ENCODE data around the gene FGFR3.

DNA sequence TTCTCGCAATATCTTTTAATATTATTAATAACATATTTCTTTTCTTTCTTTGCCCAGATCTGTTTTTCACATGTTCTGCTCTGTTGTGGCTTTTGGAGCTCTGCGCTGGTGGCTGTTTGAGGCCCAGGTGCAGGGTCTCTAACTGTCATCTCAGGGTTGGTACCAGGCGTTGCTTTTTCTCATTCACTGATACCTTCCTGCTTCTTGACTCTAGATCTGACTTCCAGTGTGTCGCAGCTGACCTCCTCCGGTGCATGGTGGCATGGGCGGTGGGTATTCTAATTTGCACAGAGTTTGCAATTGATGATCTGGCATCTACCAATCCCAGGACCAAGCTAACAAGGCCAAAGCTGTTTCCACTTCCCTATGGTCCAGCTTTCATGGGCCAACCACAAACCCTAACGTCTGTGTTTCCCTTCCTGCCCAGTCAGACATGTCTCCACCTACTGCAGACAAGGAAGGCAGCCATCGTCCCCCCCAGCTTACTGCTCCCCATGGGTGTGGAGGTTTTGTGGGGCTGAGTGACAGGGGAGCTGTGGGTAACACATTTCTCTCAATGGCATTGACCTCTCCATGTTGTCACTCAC lies 37.6 kb downstream of the FGFR3 start:
- TF ChIP-seq, protein P1, sequence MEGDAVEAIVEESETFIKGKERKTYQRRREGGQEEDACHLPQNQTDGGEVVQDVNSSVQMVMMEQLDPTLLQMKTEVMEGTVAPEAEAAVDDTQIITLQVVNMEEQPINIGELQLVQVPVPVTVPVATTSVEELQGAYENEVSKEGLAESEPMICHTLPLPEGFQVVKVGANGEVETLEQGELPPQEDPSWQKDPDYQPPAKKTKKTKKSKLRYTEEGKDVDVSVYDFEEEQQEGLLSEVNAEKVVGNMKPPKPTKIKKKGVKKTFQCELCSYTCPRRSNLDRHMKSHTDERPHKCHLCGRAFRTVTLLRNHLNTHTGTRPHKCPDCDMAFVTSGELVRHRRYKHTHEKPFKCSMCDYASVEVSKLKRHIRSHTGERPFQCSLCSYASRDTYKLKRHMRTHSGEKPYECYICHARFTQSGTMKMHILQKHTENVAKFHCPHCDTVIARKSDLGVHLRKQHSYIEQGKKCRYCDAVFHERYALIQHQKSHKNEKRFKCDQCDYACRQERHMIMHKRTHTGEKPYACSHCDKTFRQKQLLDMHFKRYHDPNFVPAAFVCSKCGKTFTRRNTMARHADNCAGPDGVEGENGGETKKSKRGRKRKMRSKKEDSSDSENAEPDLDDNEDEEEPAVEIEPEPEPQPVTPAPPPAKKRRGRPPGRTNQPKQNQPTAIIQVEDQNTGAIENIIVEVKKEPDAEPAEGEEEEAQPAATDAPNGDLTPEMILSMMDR (IDR thresholded peaks at IDR 0.05), result no peak
- TF ChIP-seq POLR2A (IDR thresholded peaks at IDR 0.05), result no peak

All from thyroid gland (tissue), 4 donors.